ENCODE measurements around the gene CCDC32. TPM values are rescaled to one million over a fixed set of nuclear protein-coding genes. Genes with fewer than 3 reads are reported as not detected.

Gene CCDC32
- total RNA-seq, 2 experiments from 2014 or later: 25.4 to 25.8 TPM

- Mint-ChIP-seq H3K27ac (no peak overlapping the region), H3K4me1 (ENCODE audit: low read depth) (peaks cover 12% of the 10 kb centered on the region), H3K9me3 (no peaks in the 10 kb centered on the region), H3K4me3 (no peak overlapping the region), H3K36me3 (ENCODE audit: low read depth) (no peaks in the 10 kb centered on the region), H3K27me3 (ENCODE audit: low read depth) (peaks cover 49% of the 10 kb centered on the region)
- intact Hi-C loops (cut with micrococcal nuclease): no loop called here
- CTCF ChIA-PET: interaction anchor here (0.6 to 1.5 kb wide), 3 partner anchors 10 to 235 kb away, joined by 3 to 4 read pairs (median 3); no protein-coding TSS in a partner anchor
- DNase-seq: no peak
These were observed 54.6 kb downstream of the CCDC32 start for GRCh38 chr15:40510201-40510600.

GRCh38 chr15:40508216-40508615, 56.6 kb downstream of the CCDC32 start:
- Mint-ChIP-seq H3K27me3 (ENCODE audit: low read depth) (peaks cover 44% of the 10 kb centered on the region), H3K4me3 (no peak overlapping the region), H3K4me1 (ENCODE audit: low read depth) (peaks cover 12% of the 10 kb centered on the region), H3K36me3 (ENCODE audit: low read depth) (no peaks in the 10 kb centered on the region), H3K27ac (no peak overlapping the region), H3K9me3 (no peaks in the 10 kb centered on the region)
- no peak for DNase-seq
- CTCF ChIA-PET: interaction anchor here (0.8 to 3.1 kb wide), 9 partner anchors 9 to 170 kb away, joined by 3 to 21 read pairs (median 4); partner anchors contain the start of gene BAHD1
- intact Hi-C loops (cut with micrococcal nuclease): no loop called here

- Mint-ChIP-seq H3K4me1 (ENCODE audit: low read depth) (peaks cover 9% of the 10 kb centered on the region), H3K27me3 (ENCODE audit: low read depth) (peaks cover 34% of the 10 kb centered on the region), H3K36me3 (ENCODE audit: low read depth) (no peaks in the 10 kb centered on the region), H3K27ac (no peak overlapping the region), H3K9me3 (no peaks in the 10 kb centered on the region), H3K4me3 (no peak overlapping the region)
- DNase-seq: peak; percentile 75
- CTCF ChIA-PET: interaction anchor here (0.6 to 3.1 kb wide), 17 partner anchors 10 to 163 kb away, joined by 3 to 21 read pairs (median 5); partner anchors contain the start of genes BAHD1 and CCDC32
- intact Hi-C loops (cut with micrococcal nuclease): loop anchor here (1.0 to 2.0 kb wide), 4 partner anchors 36 to 162 kb away; partner anchors contain the start of gene CHST14
These were observed 57.8 kb downstream of the CCDC32 start for GRCh38 chr15:40506964-40507571.

Other genes with a start within 250 kb of the CCDC32 start
- gene INAFM2, start 241.3 kb downstream of the CCDC32 start, total RNA-seq: 1 to 10 TPM; 4.9 to 6.5 TPM
- gene CCDC9B, start 224.1 kb downstream of the CCDC32 start, total RNA-seq: 1 to 10 TPM; 1.9 to 2.2 TPM
- not detected for gene PHGR1, start 214.0 kb downstream of the CCDC32 start, total RNA-seq
- gene DISP2, start 206.8 kb downstream of the CCDC32 start, total RNA-seq: under 1 TPM in 1 of 2 experiments, not detected in 1; 0.02 TPM
- 10 to 100 TPM; 60.7 to 62.1 TPM for gene KNSTRN, start 182.3 kb downstream of the CCDC32 start, total RNA-seq
- 10 to 100 TPM; 33.1 to 34.1 TPM for gene IVD, start 159.2 kb downstream of the CCDC32 start, total RNA-seq
- gene BAHD1, start 124.1 kb downstream of the CCDC32 start, total RNA-seq: 10 to 100 TPM in 1 of 2 experiments, 1 to 10 TPM in 1; 9.9 to 11.7 TPM
- 1 to 10 TPM; 4.4 to 4.6 TPM for gene CHST14, start 94.1 kb downstream of the CCDC32 start, total RNA-seq
- 10 to 100 TPM; 10.9 to 12.6 TPM for gene RPUSD2, start 4.3 kb upstream of the CCDC32 start, total RNA-seq
- gene KNL1, start 29.2 kb upstream of the CCDC32 start, total RNA-seq: 10 to 100 TPM; 31.0 to 32.7 TPM
- 10 to 100 TPM; 65.8 to 68.8 TPM for gene RAD51, start 130.1 kb upstream of the CCDC32 start, total RNA-seq
- 10 to 100 TPM; 17.8 to 19.2 TPM for gene RMDN3, start 190.2 kb upstream of the CCDC32 start, total RNA-seq
- gene GCHFR, start 199.0 kb upstream of the CCDC32 start, total RNA-seq: 10 to 100 TPM; 28.1 to 32.7 TPM
- gene C15orf62, start 204.9 kb upstream of the CCDC32 start, total RNA-seq: under 1 TPM; 0.10 to 0.33 TPM
- 10 to 100 TPM; 15.4 to 17.0 TPM for gene ZFYVE19, start 242.0 kb upstream of the CCDC32 start, total RNA-seq
- gene DNAJC17, start 242.4 kb upstream of the CCDC32 start, total RNA-seq: 10 to 100 TPM; 25.9 to 28.1 TPM

Measured in activated naive CD4-positive, alpha-beta T cell treated with anti-CD3 and anti-CD28 coated beads for 36 hours (primary cell).